Left ventricle myocardium inferior (tissue), 1 donor: ENCODE results near the gene GPR75. TPM values are rescaled to one million over a fixed set of nuclear protein-coding genes. Genes with fewer than 3 reads are reported as not detected.
"Not testable (repeated sequence)": the region's sequence is repeated elsewhere in the genome, so short reads cannot be mapped to it uniquely, and the experiment has no call there.

Source experiments
- DNase-seq: peaks from one replicate; pipeline ENCODE4 v3.0.0-alpha.2; 2020
- H3K27ac ChIP-seq: fragments of 200-600 bp; replicated peaks from 2 replicates; pipeline ENCODE4 v1.8.0; 2021
- H3K27me3 ChIP-seq: fragments of 200-600 bp; 2 replicates; pipeline ENCODE4 v1.8.0; 2021; ENCODE audit warnings: low read depth
- H3K36me3 ChIP-seq: fragments of 200-600 bp; 2 replicates; pipeline ENCODE4 v1.8.0; 2021
- H3K4me1 ChIP-seq: fragments of 200-600 bp; 2 replicates; pipeline ENCODE4 v1.8.0; 2021
- H3K4me3 ChIP-seq: fragments of 200-600 bp; 2 replicates; pipeline ENCODE4 v1.8.0; 2021; ENCODE audit warnings: mild to moderate bottlenecking, moderate library complexity
- H3K9me3 ChIP-seq: fragments of 200-600 bp; replicated peaks from 2 replicates; pipeline ENCODE4 v1.8.0; 2021
- CTCF ChIP-seq: fragments of 200-600 bp; IDR thresholded peaks from 2 replicates; pipeline ENCODE4 v1.8.0; 2021; ENCODE audit warnings: antibody characterized with exemption, mild to moderate bottlenecking, borderline replicate concordance
- intact Hi-C: fragments of 100-400 bp; cut with micrococcal nuclease; formaldehyde crosslinking; loops from one replicate; pipeline ENCODE4 v1.11.0; 2022
- total RNA-seq: library from RNA; stranded (reverse); fragmentation: NEBNext Ultra II Directional; extraction: Animal tissue kit (Norgen Biotek cat#: 25700); gene quantifications from one replicate; pipeline ENCODE4 v1.2.1, GENCODE V29; 2021
- donor health status: DM: no; HTN: yes; CAD: no; lungs with severe emphysema.

Gene GPR75
- total RNA-seq, 1 donor from 2014 or later = 0.82 TPM

- intact Hi-C loops = no loop called here
- Histone ChIP-seq H3K4me1 (peaks cover 44% of the 10 kb centered on the region), H3K36me3 (peaks cover 10% of the 10 kb centered on the region), H3K27me3 (no peaks in the 10 kb centered on the region), H3K4me3 (no peak overlapping the region), H3K27ac (peak overlapping the region; percentile 74), H3K9me3 (peaks cover 6% of the 10 kb centered on the region)
- no peak for TF ChIP-seq CTCF
- no peak for DNase-seq
Measured at GRCh38 chr2:53827398-53828175, 32.2 kb downstream of the GPR75 start.

- no peaks in the 10 kb centered on the region for H3K27me3 ChIP-seq
- H3K4me1 ChIP-seq = peaks cover 44% of the 10 kb centered on the region
- no peak overlapping the region for H3K4me3 ChIP-seq
- peaks cover 6% of the 10 kb centered on the region for H3K9me3 ChIP-seq
- DNase-seq = no peak
- H3K27ac ChIP-seq = peak overlapping the region; percentile 74
- intact Hi-C loops = no loop called here
- peaks cover 9% of the 10 kb centered on the region for H3K36me3 ChIP-seq
- no peak for TF ChIP-seq CTCF
Measured at GRCh38 chr2:53826587-53827397, 33.0 kb downstream of the GPR75 start.

GRCh38 chr2:53826030-53826410 is 33.7 kb downstream of the GPR75 start:
- Histone ChIP-seq H3K4me1 (peaks cover 44% of the 10 kb centered on the region), H3K36me3 (peaks cover under 1% of the 10 kb centered on the region), H3K27ac (peak overlapping the region; percentile 74), H3K27me3 (no peaks in the 10 kb centered on the region), H3K9me3 (peaks cover 6% of the 10 kb centered on the region), H3K4me3 (no peak overlapping the region)
- no peak for DNase-seq
- intact Hi-C loops = no loop called here
- TF ChIP-seq CTCF = no peak

- DNase-seq, H3K27ac ChIP-seq, intact Hi-C loops, H3K4me3 ChIP-seq, H3K9me3 ChIP-seq, H3K27me3 ChIP-seq: not testable (repeated sequence)
- Histone ChIP-seq H3K36me3 (peaks cover 14% of the 10 kb centered on the region), H3K4me1 (peaks cover 29% of the 10 kb centered on the region)
- peak; percentile 15 for TF ChIP-seq CTCF
Measured at GRCh38 chr2:53823639-53824038, 36.1 kb downstream of the GPR75 start.

- H3K4me3 ChIP-seq = no peak overlapping the region
- no peak for DNase-seq
- intact Hi-C loops = no loop called here
- no peaks in the 10 kb centered on the region for H3K9me3 ChIP-seq
- peaks cover 31% of the 10 kb centered on the region for H3K36me3 ChIP-seq
- no peak for TF ChIP-seq CTCF
- H3K27ac ChIP-seq = no peak overlapping the region
- peaks cover 12% of the 10 kb centered on the region for H3K4me1 ChIP-seq
- H3K27me3 ChIP-seq = no peaks in the 10 kb centered on the region
Measured at GRCh38 chr2:53821810-53822209, 38.0 kb downstream of the GPR75 start.
